ENCODE results near the gene RHCG. TPM values are rescaled to one million over a fixed set of nuclear protein-coding genes. Genes with fewer than 3 reads are reported as not detected.

Gene RHCG
- total RNA-seq, 1 experiment from 2014 or later = 3.0 TPM

GRCh38 chr15:89502867-89503595 lies 6.6 kb upstream of the RHCG start:
- Histone ChIP-seq H3K9me3 (ENCODE audit: control insufficient read depth, insufficient read depth, low read depth, low read length) (no peaks in the 10 kb centered on the region), H3K36me3 (ENCODE audit: control insufficient read depth, insufficient read depth, low read length) (no peaks in the 10 kb centered on the region), H3K4me3 (ENCODE audit: low read depth in 2 of 2, low read length in 2 of 2) (no peak overlapping the region), H3K27me3 (ENCODE audit: control insufficient read depth, insufficient read depth, low read length) (no peaks in the 10 kb centered on the region), H3K4me1 (ENCODE audit: control insufficient read depth, insufficient read depth, low read length) (peaks cover 13% of the 10 kb centered on the region), H3K27ac (ENCODE audit: low read length) (no peak overlapping the region)
- in situ Hi-C loops (cut with HindIII; ENCODE audit: low pct_unique_long_range_greater_than_20kb, low sequenced_read_pairs) (no loop called here), intact Hi-C loops (cut with micrococcal nuclease; ENCODE audit: unreplicated experiment) (no loop called here)
- TF ChIP-seq POLR2AphosphoS5 (IDR thresholded peaks at IDR 0.05; ENCODE audit: low read depth, low read length) (no peak), TCF7L2 (IDR thresholded peaks at IDR 0.05; ENCODE audit: low read depth, low read length) (no peak), SIN3A (IDR thresholded peaks at IDR 0.05; ENCODE audit: borderline replicate concordance, insufficient read depth, low read depth, low read length) (no peak)
- TF ChIP-seq, protein P1, sequence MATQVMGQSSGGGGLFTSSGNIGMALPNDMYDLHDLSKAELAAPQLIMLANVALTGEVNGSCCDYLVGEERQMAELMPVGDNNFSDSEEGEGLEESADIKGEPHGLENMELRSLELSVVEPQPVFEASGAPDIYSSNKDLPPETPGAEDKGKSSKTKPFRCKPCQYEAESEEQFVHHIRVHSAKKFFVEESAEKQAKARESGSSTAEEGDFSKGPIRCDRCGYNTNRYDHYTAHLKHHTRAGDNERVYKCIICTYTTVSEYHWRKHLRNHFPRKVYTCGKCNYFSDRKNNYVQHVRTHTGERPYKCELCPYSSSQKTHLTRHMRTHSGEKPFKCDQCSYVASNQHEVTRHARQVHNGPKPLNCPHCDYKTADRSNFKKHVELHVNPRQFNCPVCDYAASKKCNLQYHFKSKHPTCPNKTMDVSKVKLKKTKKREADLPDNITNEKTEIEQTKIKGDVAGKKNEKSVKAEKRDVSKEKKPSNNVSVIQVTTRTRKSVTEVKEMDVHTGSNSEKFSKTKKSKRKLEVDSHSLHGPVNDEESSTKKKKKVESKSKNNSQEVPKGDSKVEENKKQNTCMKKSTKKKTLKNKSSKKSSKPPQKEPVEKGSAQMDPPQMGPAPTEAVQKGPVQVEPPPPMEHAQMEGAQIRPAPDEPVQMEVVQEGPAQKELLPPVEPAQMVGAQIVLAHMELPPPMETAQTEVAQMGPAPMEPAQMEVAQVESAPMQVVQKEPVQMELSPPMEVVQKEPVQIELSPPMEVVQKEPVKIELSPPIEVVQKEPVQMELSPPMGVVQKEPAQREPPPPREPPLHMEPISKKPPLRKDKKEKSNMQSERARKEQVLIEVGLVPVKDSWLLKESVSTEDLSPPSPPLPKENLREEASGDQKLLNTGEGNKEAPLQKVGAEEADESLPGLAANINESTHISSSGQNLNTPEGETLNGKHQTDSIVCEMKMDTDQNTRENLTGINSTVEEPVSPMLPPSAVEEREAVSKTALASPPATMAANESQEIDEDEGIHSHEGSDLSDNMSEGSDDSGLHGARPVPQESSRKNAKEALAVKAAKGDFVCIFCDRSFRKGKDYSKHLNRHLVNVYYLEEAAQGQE (IDR thresholded peaks at IDR 0.05; ENCODE audit: insufficient read depth in 1 of 2, low read depth in 2 of 2, low read length in 1 of 2) = no peak
- TF ChIP-seq, protein P2, sequence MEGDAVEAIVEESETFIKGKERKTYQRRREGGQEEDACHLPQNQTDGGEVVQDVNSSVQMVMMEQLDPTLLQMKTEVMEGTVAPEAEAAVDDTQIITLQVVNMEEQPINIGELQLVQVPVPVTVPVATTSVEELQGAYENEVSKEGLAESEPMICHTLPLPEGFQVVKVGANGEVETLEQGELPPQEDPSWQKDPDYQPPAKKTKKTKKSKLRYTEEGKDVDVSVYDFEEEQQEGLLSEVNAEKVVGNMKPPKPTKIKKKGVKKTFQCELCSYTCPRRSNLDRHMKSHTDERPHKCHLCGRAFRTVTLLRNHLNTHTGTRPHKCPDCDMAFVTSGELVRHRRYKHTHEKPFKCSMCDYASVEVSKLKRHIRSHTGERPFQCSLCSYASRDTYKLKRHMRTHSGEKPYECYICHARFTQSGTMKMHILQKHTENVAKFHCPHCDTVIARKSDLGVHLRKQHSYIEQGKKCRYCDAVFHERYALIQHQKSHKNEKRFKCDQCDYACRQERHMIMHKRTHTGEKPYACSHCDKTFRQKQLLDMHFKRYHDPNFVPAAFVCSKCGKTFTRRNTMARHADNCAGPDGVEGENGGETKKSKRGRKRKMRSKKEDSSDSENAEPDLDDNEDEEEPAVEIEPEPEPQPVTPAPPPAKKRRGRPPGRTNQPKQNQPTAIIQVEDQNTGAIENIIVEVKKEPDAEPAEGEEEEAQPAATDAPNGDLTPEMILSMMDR (IDR thresholded peaks at IDR 0.05) = no peak
- ChIA-PET CTCF (no interaction called here), POLR2A (no interaction called here)
- no peak for ATAC-seq
- no peak for DNase-seq (ENCODE audit: low read depth, low spot score)
- BruUV-seq (replicated peaks) = no TSS peak

GRCh38 chr15:89501646-89502045 lies 5.3 kb upstream of the RHCG start:
- Histone ChIP-seq H3K9me3 (ENCODE audit: control insufficient read depth, insufficient read depth, low read depth, low read length) (no peaks in the 10 kb centered on the region), H3K4me3 (ENCODE audit: low read depth in 2 of 2, low read length in 2 of 2) (no peak overlapping the region), H3K27ac (ENCODE audit: low read length) (no peak overlapping the region), H3K4me1 (ENCODE audit: control insufficient read depth, insufficient read depth, low read length) (peaks cover 20% of the 10 kb centered on the region), H3K27me3 (ENCODE audit: control insufficient read depth, insufficient read depth, low read length) (no peaks in the 10 kb centered on the region), H3K36me3 (ENCODE audit: control insufficient read depth, insufficient read depth, low read length) (no peaks in the 10 kb centered on the region)
- CTCF ChIA-PET = no interaction called here
- POLR2A ChIA-PET = no interaction called here
- intact Hi-C loops (cut with micrococcal nuclease; ENCODE audit: unreplicated experiment) (no loop called here), in situ Hi-C loops (cut with HindIII; ENCODE audit: low pct_unique_long_range_greater_than_20kb, low sequenced_read_pairs) (no loop called here)
- TF ChIP-seq, protein P1 (IDR thresholded peaks at IDR 0.05; ENCODE audit: insufficient read depth in 1 of 2, low read depth in 2 of 2, low read length in 1 of 2) = no peak
- TF ChIP-seq SIN3A (IDR thresholded peaks at IDR 0.05; ENCODE audit: borderline replicate concordance, insufficient read depth, low read depth, low read length) = no peak
- TF ChIP-seq, protein P2 (IDR thresholded peaks at IDR 0.05) = no peak
- no peak for TF ChIP-seq TCF7L2 (IDR thresholded peaks at IDR 0.05; ENCODE audit: low read depth, low read length)
- TF ChIP-seq POLR2AphosphoS5 (IDR thresholded peaks at IDR 0.05; ENCODE audit: low read depth, low read length) = no peak
- BruUV-seq (replicated peaks) = no TSS peak
- DNase-seq (ENCODE audit: low read depth, low spot score) = no peak
- no peak for ATAC-seq
